Gastrocnemius medialis (tissue), 4 donors: Measurements from ENCODE around the gene HBM. TPM values are rescaled to one million over a fixed set of nuclear protein-coding genes. Genes with fewer than 3 reads are reported as not detected.

Source experiments
- ATAC-seq, 2 donors: fragments of 150-250 bp; one replicate each; pipeline ENCODE4 v1.9.1; 2016
- DNase-seq, 2 donors: peaks; one replicate each; pipeline ENCODE4 v3.0.0-alpha.2; 2019
- H3K27ac ChIP-seq, 4 donors: fragments of 200-600 bp; sonication (generic); 1 replicate in 1 of 4; 2 replicates in 3 of 4; pipeline ENCODE4 v1.5.1; 2016 to 2018; ENCODE audit warnings: mild to moderate bottlenecking in 2 of 4, moderate library complexity in 1 of 4
- H3K27me3 ChIP-seq, 3 donors: fragments of 200-600 bp; sonication (generic) in 2 of 3; 1 replicate in 1 of 3; 2 replicates in 2 of 3; pipeline versions ENCODE4 v1.5.1 to v1.6.0; 2016 to 2019; ENCODE audit warnings: mild to moderate bottlenecking in 1 of 3, moderate library complexity in 1 of 3
- H3K36me3 ChIP-seq, 2 donors: fragments of 200-600 bp; sonication (generic) in 1 of 2; one replicate each; pipeline ENCODE4 v1.5.1; 2017 to 2018
- H3K4me1 ChIP-seq, 2 donors: fragments of 200-600 bp; sonication (generic) in 1 of 2; one replicate each; pipeline ENCODE4 v1.5.1; 2016 to 2017; ENCODE audit warnings: mild to moderate bottlenecking in 2 of 2
- H3K4me3 ChIP-seq, 4 donors: fragments of 200-600 bp; sonication (generic) in 3 of 4; 1 replicate in 1 of 4; 2 replicates in 3 of 4; pipeline ENCODE4 v1.5.1; 2016 to 2019; ENCODE audit warnings: mild to moderate bottlenecking in 2 of 4
- H3K9me3 ChIP-seq, 3 donors: fragments of 200-600 bp; sonication (generic) in 2 of 3; 1 replicate in 1 of 3; 2 replicates in 2 of 3; pipeline ENCODE4 v1.5.1; 2016 to 2019
- POLR2A ChIP-seq, 2 donors: fragments of 450-650 bp; IDR thresholded peaks; one replicate each; pipeline ENCODE4 v1.6.1; 2017; ENCODE audit warnings: antibody characterized with exemption in 2 of 2, mild to moderate bottlenecking in 2 of 2, moderate library complexity in 2 of 2
- in situ Hi-C, 4 donors: fragments of 200-750 bp; cut with MboI; loops; one replicate each; pipeline versions ENCODE4 v1.15.0 to v1.8.0; 2017; ENCODE audit warnings: low sequenced_read_pairs in 4 of 4
- intact Hi-C: fragments of 100-400 bp; cut with DNase I; formaldehyde crosslinking; loops from one replicate; pipeline ENCODE4 v1.15.1; 2023; ENCODE audit warnings: low total_unique reads
- total RNA-seq, 4 donors: library from RNA; depleted of rRNA; stranded (reverse); fragments of >200 nt; gene quantifications; one replicate each; pipeline versions ENCODE4 v1.1.0 to v1.2.3, GENCODE V29; 2016
- TF ChIP-seq, protein P1 (sequence below), 5 experiments: fragments of 450-650 bp in 3 of 5; fragments of 200-600 bp in 2 of 5; sonication (generic) in 2 of 5; IDR thresholded peaks in 4 of 5; conservative IDR thresholded peaks in 1 of 5; 1 replicate in 4 of 5; 2 replicates in 1 of 5; pipeline ENCODE4 v1.5.1; 2016 to 2019; ENCODE audit warnings: antibody characterized with exemption in 5 of 5, mild to moderate bottlenecking in 3 of 5, moderate library complexity in 3 of 5

HBM gene
- total RNA-seq, 4 donors from 2014 or later, result not detected

DNA sequence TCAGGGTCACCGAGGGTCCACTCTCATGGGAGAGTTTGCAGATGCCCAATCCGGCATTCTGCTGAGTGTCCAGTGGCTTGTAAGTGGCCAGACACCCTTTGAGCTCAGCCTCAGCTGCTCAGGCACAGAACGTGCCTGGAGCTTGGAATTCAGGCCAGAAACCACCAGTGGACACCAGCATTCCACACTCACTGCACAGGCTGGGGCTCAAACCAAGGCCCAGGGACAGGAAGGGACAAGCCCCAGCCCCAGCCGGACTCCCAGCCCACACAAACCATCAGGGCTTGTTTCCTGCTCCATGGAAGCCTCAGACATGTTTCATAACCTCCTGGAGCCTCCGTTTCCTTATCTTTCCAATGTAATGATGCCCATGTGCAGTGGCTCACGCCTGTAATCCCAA is 22.3 kb upstream of the HBM start:
- intact Hi-C loops (no loop called here), in situ Hi-C loops (no loop called here)
- Histone ChIP-seq H3K9me3 (no peaks in the 10 kb centered on the region), H3K27ac (no peak overlapping the region), H3K4me3 (no peak overlapping the region), H3K4me1 (no peaks in the 10 kb centered on the region), H3K36me3 (no peaks in the 10 kb centered on the region), H3K27me3 (peaks cover 0 to 11% (median 5%) of the 10 kb centered on the region in 3 donors)
- no peak for ATAC-seq
- no peak for TF ChIP-seq POLR2A (IDR thresholded peaks at IDR 0.05)
- TF ChIP-seq, protein P1, sequence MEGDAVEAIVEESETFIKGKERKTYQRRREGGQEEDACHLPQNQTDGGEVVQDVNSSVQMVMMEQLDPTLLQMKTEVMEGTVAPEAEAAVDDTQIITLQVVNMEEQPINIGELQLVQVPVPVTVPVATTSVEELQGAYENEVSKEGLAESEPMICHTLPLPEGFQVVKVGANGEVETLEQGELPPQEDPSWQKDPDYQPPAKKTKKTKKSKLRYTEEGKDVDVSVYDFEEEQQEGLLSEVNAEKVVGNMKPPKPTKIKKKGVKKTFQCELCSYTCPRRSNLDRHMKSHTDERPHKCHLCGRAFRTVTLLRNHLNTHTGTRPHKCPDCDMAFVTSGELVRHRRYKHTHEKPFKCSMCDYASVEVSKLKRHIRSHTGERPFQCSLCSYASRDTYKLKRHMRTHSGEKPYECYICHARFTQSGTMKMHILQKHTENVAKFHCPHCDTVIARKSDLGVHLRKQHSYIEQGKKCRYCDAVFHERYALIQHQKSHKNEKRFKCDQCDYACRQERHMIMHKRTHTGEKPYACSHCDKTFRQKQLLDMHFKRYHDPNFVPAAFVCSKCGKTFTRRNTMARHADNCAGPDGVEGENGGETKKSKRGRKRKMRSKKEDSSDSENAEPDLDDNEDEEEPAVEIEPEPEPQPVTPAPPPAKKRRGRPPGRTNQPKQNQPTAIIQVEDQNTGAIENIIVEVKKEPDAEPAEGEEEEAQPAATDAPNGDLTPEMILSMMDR (IDR thresholded peaks at IDR 0.05 in 4 of 5, conservative IDR thresholded peaks at IDR 0.05 in 1 of 5), result no peak
- DNase-seq, result no peak

DNA sequence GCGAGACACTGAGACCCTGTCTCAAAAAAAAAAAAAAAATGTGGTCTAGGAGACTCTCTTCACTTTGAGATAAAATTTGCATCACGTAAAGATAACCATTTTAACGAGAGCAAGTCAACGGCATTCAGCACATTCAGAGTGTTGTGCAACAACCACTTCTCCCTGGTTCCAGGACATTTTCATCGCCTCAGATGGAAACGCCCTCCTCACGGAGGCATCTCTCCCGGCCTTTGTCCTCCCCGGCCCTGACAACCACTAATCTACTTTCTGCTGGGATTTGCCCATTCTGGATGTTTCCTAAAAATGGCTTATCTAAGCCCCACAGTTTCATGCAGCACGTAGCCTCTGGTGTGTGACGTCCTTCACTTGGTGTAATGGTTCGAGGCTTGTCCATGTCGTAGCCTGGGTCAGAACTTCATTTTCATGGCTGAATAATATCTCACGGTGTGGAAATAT is 21.0 kb upstream of the HBM start:
- DNase-seq, result no peak
- ATAC-seq, result no peak
- in situ Hi-C loops (no loop called here), intact Hi-C loops (no loop called here)
- TF ChIP-seq POLR2A (IDR thresholded peaks at IDR 0.05), result no peak
- TF ChIP-seq, protein P1 (IDR thresholded peaks at IDR 0.05 in 4 of 5, conservative IDR thresholded peaks at IDR 0.05 in 1 of 5), result no peak
- no peaks in the 10 kb centered on the region for H3K36me3 ChIP-seq
- H3K4me1 ChIP-seq, result no peaks in the 10 kb centered on the region
- no peaks in the 10 kb centered on the region for H3K9me3 ChIP-seq
- peaks cover 0 to 15% (median 5%) of the 10 kb centered on the region in 3 donors for H3K27me3 ChIP-seq
- H3K4me3 ChIP-seq, result no peak overlapping the region
- no peak overlapping the region for H3K27ac ChIP-seq

DNA sequence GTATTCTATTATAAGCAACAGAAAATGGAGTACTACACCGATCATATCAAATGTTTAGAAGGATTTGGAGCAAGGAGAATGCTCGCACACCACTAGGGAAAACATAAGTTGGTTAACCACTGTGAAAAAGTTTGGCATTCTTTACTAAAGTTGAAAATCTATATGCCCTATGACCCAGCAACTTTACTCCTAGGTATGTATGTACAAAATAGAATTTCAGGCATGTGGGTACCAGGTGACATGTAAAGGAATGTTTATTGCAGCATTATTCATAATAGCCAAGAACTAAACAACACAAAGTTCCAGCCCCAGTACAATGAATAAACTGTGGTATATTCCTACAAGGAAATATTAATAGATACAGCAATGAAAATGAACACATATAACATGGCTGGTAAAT is 19.1 kb upstream of the HBM start:
- in situ Hi-C loops, result no loop called here
- TF ChIP-seq POLR2A (IDR thresholded peaks at IDR 0.05), result no peak
- TF ChIP-seq, protein P1 (IDR thresholded peaks at IDR 0.05 in 4 of 5, conservative IDR thresholded peaks at IDR 0.05 in 1 of 5), result no peak
- H3K36me3 ChIP-seq, result no peaks in the 10 kb centered on the region
- H3K27ac ChIP-seq, result no peak overlapping the region
- peaks cover 0 to 23% (median 5%) of the 10 kb centered on the region in 3 donors for H3K27me3 ChIP-seq
- H3K4me3 ChIP-seq, result no peak overlapping the region
- DNase-seq (no peak), ATAC-seq (no peak)
- intact Hi-C loops, result no loop called here
- H3K4me1 ChIP-seq, result no peaks in the 10 kb centered on the region
- H3K9me3 ChIP-seq, result no peaks in the 10 kb centered on the region

DNA sequence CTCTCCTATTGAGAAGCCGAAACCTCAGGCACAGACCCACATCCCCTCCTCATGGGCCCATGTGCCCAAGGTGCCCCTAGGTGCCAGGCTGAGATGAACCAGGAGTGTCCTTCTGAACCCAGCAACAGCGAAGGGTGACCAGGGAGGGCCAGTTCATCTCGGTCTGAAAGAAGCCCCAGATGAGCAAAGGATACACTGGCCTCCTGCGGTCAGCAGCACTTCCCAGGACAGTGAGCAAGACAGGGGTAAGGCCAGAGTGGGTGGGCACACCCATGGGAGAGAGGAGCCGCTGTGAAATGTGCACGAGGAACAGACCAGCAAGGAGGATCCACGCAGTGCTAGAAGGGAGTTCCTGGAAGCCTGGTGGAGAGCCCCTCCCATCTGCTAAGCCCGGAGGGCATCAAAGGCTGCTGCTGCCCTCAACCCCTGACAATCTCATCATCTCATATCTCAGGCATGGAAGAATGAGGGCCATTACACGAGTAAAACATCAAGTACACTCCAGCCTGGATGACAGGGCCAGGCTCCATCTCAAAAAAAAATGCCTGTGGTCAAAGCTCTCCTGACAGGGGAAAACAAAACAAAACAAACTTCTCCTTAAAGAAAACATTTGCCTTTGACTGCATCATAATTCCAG is 16.6 kb upstream of the HBM start:
- no peaks in the 10 kb centered on the region for H3K36me3 ChIP-seq
- in situ Hi-C loops (no loop called here), intact Hi-C loops (no loop called here)
- no peak for DNase-seq
- H3K27me3 ChIP-seq, result peaks cover under 1 to 29% (median 5%) of the 10 kb centered on the region in 3 donors
- no peak for TF ChIP-seq POLR2A (IDR thresholded peaks at IDR 0.05)
- TF ChIP-seq, protein P1 (IDR thresholded peaks at IDR 0.05 in 4 of 5, conservative IDR thresholded peaks at IDR 0.05 in 1 of 5), result no peak
- no peaks in the 10 kb centered on the region for H3K9me3 ChIP-seq
- H3K4me1 ChIP-seq, result no peaks in the 10 kb centered on the region
- no peak overlapping the region for H3K4me3 ChIP-seq
- no peak for ATAC-seq
- H3K27ac ChIP-seq, result no peak overlapping the region
